HFF-Myc (cell line): ENCODE measurements around the gene VDR.

Source experiments
- DNase-seq: peaks from one replicate; pipeline ENCODE4 v3.0.0-alpha.2; 2011; ENCODE audit warnings: low read depth; ENCODE audit errors: extremely low read depth
- H3K4me3 ChIP-seq: replicated peaks from 2 replicates; pipeline ENCODE4 v1.5.1; 2011; ENCODE audit warnings: low read depth, mild to moderate bottlenecking, control low read depth, low read length
- CTCF ChIP-seq: IDR thresholded peaks from 2 replicates; pipeline ENCODE4 v1.5.1; 2012; ENCODE audit warnings: mild to moderate bottlenecking, low read depth, low read length, control low read depth; ENCODE audit errors: missing control alignments

The VDR gene

GRCh38 chr12:47904713-47905709, at the start of gene VDR:
TSS of gene VDR (minus strand) at chr12:47904994. CDS start at chr12:47879113, 25,881 bp downstream.
- peak within 1 kb of the TSS; percentile 55 for H3K4me3 ChIP-seq
- TF ChIP-seq CTCF: peak; percentile 43
- DNase-seq: no peak

DNA sequence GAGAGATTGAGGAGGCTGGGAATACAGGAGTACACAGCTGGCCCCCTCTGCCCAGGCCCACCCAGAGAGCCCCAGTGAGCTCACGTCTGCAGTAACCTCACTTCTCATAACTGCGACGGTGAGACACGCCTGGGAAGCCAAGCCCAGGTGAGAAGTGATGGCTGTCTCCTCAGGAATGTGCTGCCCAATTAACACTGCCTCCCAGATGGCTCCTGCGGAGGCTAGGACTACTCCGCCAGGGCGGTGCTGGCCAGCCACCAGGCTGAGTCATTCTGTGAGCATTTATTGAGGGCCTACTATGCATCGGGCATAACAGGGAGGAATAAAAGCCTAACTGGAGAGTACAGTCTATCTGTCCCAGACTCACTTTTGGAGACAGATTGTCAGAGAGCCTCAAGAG, 49.3 kb upstream of the VDR start:
- no peak for TF ChIP-seq CTCF
- H3K4me3 ChIP-seq: no peak overlapping the region
- DNase-seq: no peak

DNA sequence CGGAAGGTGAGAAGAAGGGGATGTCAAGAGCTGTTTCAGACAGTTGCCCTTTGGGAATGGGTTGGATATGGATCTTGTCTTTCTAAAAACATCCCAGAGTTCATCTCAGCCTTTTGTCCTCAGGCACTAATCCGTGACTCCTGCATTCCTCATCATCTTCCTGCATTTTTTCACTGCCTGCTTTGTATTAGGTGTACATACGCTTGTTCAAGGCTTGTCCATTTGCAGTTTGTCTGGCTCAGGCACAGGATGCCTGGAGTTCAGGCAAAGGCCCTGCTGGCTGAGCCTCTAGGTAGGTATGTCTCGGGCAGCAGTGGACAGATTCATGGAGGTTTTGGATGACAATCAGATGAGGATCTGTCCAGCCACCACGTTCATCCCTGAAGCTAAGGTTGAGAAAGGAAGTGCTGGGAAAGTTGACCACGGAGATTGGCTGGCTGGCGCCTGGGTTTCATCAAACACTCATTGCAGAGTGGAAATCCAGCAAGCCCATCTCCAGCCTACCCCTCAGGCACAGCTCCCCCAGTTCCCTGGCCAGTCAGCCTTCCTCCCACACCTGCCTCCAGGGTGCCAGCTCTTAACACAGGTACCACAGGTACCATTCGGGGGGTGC, 46.2 kb upstream of the VDR start:
- no peak for DNase-seq
- no peak for TF ChIP-seq CTCF
- no peak overlapping the region for H3K4me3 ChIP-seq

DNA sequence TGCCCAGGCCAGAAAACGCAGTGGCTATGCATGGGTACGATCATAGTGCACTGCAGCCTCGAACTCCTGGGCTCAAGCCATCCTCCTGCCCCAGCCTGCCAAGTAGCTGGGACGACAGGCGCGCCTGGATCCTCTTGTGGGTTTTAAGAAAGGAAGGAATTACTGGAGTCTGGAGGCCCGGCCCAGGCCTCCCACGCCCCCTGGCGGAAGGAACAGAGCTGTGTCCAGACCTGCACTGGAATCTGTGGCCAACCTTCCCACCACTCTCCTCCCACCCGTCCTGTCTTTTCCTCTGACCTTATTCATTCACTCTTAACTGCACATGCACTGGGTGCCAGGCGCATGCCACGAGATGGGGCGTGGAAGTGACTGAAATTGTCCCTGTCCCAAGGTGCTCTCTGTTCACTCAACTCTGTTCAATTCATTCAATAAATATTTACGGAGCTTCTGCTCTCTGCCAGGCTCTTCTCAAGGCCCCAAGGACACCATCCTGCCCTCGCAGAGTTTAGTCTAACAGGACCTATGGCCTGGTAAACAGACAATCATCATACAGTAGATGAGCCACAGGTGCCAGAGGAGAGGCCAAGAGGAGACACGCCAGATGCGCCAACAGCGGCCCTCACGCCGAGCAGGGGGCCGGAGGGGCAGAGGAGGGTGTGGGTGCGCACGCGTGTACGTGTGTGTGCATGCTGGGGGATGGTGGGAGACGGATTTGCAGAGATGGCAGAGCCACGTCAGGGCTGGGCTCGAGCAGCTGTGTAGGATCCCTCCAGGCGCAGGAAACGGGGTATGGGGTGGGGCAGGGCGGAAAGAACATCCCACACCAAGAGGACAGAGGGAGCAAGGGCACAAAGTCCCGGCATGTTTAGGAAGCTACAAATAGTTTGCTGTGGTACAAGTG, 44.9 kb upstream of the VDR start:
- peak; percentile 41 for DNase-seq
- H3K4me3 ChIP-seq: no peak overlapping the region
- TF ChIP-seq CTCF: peak; percentile 95

DNA sequence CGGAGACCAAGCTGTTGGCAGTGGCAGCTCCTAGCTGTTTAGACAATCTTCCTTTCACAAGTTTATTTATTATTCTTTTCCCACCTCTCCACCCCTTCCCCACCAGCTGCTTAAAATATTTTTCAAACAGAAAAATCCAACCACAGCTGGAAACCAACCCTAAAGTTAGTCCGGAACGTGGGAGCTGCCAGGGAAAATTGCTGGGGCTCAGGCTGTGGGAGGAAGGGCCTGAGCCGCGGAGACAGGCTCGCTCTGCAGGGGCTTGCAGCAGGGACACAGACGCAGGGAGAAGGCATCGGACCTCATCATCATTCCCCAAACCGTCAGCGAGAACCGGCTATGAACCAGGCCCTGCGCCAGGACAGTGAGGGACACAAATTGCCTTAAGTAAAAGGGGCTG, 42.5 kb upstream of the VDR start:
- no peak for TF ChIP-seq CTCF
- no peak overlapping the region for H3K4me3 ChIP-seq
- no peak for DNase-seq
